CD4-positive, alpha-beta T cell treated with Interleukin-15 for 1 hour (primary cell): ENCODE data around the gene FREM2.

Experiments
- DNase-seq: peaks from one replicate; pipeline ENCODE4 v3.0.0-alpha.2; 2020

The FREM2 gene

DNA sequence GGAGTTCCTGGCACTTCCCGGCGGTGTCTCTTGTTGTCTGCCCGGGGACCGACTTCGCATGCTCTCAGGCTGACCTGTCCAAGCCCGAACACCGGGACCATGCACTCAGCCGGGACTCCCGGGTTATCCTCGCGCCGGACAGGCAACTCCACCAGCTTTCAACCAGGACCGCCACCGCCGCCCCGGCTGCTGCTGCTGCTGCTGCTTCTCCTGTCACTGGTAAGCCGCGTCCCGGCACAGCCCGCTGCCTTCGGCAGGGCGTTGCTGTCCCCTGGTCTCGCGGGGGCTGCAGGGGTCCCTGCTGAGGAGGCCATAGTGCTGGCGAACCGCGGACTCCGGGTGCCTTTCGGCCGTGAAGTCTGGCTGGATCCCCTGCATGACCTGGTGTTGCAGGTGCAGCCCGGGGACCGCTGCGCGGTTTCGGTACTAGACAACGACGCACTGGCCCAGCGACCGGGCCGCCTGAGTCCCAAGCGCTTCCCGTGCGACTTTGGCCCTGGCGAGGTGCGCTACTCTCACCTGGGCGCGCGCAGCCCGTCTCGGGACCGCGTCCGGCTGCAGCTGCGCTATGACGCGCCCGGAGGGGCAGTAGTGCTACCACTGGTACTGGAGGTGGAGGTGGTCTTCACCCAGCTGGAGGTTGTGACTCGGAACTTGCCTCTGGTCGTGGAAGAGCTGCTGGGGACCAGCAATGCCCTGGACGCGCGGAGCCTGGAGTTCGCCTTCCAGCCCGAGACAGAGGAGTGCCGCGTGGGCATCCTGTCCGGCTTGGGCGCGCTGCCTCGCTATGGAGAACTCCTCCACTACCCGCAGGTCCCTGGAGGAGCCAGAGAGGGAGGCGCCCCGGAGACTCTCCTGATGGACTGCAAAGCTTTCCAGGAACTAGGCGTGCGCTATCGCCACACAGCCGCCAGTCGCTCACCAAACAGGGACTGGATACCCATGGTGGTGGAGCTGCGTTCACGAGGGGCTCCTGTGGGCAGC, 661 bp downstream of the FREM2 start:
- DNase-seq: no peak

DNA sequence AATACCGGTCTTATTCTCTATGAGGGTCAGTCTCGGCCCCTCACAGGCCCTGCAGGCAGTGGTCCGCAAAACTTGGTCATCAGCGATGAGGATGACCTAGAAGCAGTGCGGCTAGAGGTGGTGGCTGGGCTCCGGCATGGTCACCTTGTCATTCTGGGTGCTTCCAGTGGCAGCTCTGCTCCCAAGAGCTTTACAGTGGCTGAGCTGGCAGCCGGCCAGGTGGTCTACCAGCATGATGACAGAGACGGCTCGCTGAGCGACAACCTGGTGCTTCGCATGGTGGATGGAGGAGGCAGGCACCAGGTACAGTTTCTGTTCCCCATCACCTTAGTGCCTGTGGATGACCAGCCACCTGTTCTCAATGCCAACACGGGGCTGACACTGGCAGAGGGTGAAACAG, 1.8 kb downstream of the FREM2 start:
- DNase-seq: no peak

GRCh38 chr13:38690231-38690630, 3.4 kb downstream of the FREM2 start:
- DNase-seq: no peak

- DNase-seq: no peak
Measured at GRCh38 chr13:38693168-38693567, 6.3 kb downstream of the FREM2 start.

GRCh38 chr13:38693641-38694040, 6.8 kb downstream of the FREM2 start:
- no peak for DNase-seq

DNA sequence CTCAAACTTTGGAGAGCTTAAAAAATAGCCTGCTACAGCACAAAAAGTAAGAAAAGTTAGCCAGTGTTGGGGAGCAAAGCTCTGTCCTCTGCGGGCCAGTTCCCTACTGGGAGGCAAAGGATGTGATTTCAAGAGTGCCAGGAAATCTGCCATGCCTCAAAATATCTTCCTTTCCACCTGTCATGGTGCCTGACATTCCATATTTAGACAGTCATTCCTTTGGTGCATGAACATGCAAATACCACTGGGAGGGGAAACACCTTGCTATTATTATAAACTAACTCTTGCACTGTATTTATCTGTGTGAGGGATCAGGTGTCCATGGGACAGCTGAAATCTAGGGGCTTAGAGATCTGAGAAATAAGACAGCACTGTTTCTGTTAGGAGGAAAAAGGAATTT, 10.3 kb downstream of the FREM2 start:
- DNase-seq: no peak

GRCh38 chr13:38697628-38698333, 10.9 kb downstream of the FREM2 start:
- no peak for DNase-seq

DNA sequence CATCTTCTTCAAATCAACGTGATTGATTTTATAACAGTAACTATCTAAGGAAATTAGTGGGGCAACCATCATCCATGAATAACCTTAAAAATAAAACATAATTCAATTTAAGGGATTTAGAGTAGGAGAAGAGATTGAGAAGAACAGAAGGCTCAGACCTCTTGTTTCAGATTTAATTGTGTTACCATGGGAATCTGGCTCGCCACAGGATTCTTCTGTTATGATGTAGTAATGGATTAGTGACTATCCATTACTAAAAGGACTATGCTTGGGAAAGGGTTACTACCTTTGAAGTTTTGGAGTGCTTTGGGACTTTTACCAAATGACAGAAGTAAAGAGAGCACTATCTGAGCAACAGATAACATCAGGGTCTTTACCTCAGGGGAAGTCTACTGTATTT, 13.2 kb downstream of the FREM2 start:
- DNase-seq: no peak

GRCh38 chr13:38702669-38703068, 15.8 kb downstream of the FREM2 start:
- DNase-seq: no peak

- DNase-seq: no peak
Measured at GRCh38 chr13:38703255-38703654, 16.4 kb downstream of the FREM2 start.

- DNase-seq: no peak
Measured at GRCh38 chr13:38705365-38705764, 18.5 kb downstream of the FREM2 start.

GRCh38 chr13:38707460-38707859, 20.6 kb downstream of the FREM2 start:
- DNase-seq: no peak

GRCh38 chr13:38713046-38713445, 26.2 kb downstream of the FREM2 start:
- DNase-seq: no peak

GRCh38 chr13:38718374-38718773, 31.5 kb downstream of the FREM2 start:
- DNase-seq: no peak

DNA sequence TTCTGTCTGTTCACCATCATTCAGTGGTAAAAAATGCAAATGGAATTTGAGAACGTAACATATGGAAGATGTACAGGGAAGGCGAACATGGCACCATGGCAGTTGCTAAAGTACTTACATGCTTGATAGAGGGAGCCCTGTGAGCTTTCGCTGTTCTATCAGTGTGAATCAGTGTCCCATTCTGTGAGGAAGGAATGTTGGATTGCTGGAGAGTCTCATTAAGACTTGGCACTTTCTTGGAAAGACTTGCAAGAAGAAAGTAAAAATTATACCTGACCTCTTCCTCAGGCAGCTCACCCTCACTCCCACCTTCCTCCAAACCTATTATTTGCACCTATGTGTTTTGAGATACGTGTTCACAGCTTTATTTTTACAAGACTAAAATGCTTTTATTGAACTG, 43.5 kb downstream of the FREM2 start:
- DNase-seq: no peak

DNA sequence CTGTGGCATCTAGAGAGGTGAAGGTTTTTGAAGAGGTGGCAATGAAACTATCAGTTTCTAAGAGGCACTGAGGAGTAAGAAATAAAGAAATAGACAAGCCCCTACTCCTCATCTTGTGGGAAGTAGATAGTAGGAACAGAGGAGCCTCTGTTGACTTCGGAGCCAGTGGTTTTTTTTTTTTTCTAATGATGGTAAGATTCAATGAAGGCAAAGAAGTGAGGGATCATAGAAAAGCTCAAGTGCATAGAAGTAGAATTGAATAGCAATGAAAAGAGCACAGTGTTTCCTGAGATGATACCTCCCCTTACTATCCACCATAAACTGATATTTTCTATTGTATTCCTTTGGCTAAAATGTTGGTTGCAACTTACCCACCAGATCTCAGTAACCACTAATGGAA, 46.3 kb downstream of the FREM2 start:
- no peak for DNase-seq

DNA sequence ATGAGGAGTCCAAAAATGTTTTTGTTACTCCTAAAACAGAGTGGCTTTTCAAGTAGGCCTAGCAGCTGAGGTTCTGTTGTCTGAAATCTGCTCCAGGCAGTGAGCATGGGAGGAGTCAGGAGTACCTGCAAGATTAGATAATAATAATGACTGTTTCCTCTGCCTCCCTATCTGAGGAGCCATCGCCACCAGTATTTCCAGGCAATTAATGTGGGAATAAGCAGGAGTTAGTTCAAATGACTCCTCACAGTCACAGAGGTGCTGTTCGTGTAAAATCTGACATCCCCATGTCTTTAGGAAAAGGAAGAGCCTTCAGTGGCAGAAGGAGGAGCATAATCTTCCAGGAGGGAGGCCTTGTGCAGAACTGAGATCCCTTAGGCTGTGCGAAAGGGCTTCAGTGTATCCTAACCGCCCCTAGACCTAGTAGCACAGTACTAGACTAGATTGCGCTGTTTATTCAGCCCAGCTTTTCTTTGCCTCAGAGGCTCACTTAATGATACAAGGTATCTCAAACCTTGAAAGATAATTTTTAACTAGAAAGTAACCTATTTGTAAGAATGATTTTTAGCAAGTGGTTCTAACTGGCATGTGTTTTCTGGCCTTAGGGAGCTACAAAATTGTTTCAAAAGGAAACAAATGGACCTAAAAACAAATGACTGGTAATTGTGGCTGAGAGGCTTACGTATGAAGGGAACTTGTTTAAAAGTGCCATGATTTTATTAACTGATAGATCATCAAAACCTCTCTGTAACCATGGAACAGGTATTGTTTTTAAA, 49.0 kb downstream of the FREM2 start:
- no peak for DNase-seq

- no peak for DNase-seq
Measured at GRCh38 chr13:38743466-38743865, 56.6 kb downstream of the FREM2 start.

DNA sequence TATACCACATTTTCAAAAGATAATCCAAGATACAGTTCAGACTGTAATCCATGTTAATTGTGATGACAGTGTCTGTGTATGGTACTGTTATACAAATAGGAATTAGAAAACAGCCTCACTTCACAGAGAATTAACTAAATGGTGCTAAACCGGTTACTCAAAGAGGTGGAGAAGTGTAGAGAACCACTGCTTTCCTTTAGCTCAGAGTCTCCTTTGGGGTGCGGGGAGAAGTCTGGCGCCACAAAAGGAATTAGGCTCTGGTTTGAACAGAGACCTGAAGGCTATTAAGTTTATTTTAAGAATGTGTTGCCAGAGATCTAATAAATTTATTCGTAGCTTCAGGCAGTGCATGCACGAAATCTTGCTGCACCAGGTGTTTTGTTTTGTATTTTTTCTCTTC, 65.8 kb downstream of the FREM2 start:
- DNase-seq: no peak

- DNase-seq: no peak
Measured at GRCh38 chr13:38753878-38754277, 67.0 kb downstream of the FREM2 start.

DNA sequence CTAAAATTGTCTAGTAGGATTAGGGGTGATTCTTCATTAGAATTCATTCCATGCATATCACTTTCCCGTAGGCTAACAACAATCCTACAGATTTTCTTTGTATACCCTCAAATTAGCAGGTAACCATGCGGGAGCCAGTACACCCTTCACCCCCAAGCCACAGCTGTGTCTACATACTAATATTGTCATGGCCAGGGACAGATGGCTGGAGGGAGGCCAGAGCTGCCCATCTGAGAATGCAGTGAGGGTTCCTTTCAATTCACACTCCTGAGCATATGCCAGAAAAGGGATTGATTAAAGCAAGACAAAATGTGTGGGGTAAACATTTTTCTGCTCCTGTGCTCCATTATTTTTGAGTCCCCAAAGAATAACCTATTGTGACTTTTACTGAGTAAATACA, 68.9 kb downstream of the FREM2 start:
- DNase-seq: no peak

GRCh38 chr13:38758277-38758676, 71.4 kb downstream of the FREM2 start:
- DNase-seq: no peak

GRCh38 chr13:38759390-38759789, 72.5 kb downstream of the FREM2 start:
- DNase-seq: no peak
